Naive B cell (primary cell): ENCODE data around the gene GGA1. TPM values are rescaled to one million over a fixed set of nuclear protein-coding genes. Genes with fewer than 3 reads are reported as not detected.

Experiments
- ATAC-seq, 2 donors: fragments of 150-1000 bp; cut with Tn5 transposase; 2 replicates each; pipeline ENCODE4 v1.10.0; 2021; ENCODE audit warnings: low read depth in 2 of 2, mild to moderate bottlenecking in 2 of 2, moderate library complexity in 2 of 2
- DNase-seq: peaks from one replicate; pipeline ENCODE4 v3.0.0; 2022
- H3K27ac Mint-ChIP-seq, 6 donors: one replicate each; pipeline ENCODE4 v1.8.0; 2020 to 2022; ENCODE audit warnings: mild to moderate bottlenecking in 6 of 6, mixed read lengths in 6 of 6, moderate library complexity in 5 of 6, inconsistent platforms in 2 of 6
- H3K27me3 Mint-ChIP-seq, 3 donors: one replicate each; pipeline ENCODE4 v1.8.0; 2021 to 2022; ENCODE audit warnings: mixed read lengths in 3 of 3, mild to moderate bottlenecking in 1 of 3
- H3K36me3 Mint-ChIP-seq, 2 donors: one replicate each; pipeline ENCODE4 v1.8.0; 2020 to 2022; ENCODE audit warnings: mixed read lengths in 2 of 2, inconsistent platforms in 1 of 2, mild to moderate bottlenecking in 1 of 2
- H3K4me1 Mint-ChIP-seq, 3 donors: one replicate each; pipeline ENCODE4 v1.8.0; 2020 to 2022; ENCODE audit warnings: mixed read lengths in 3 of 3, inconsistent platforms in 1 of 3, mild to moderate bottlenecking in 1 of 3, moderate library complexity in 1 of 3
- H3K4me3 Mint-ChIP-seq, 8 donors: one replicate each; pipeline ENCODE4 v1.8.0; 2020 to 2022; ENCODE audit warnings: mild to moderate bottlenecking in 8 of 8, mixed read lengths in 8 of 8, moderate library complexity in 8 of 8, inconsistent platforms in 2 of 8
- H3K9me3 Mint-ChIP-seq, 7 donors: one replicate each; pipeline ENCODE4 v1.8.0; 2020 to 2022; ENCODE audit warnings: mixed read lengths in 7 of 7, mild to moderate bottlenecking in 5 of 7, inconsistent platforms in 2 of 7, moderate library complexity in 1 of 7
- polyA plus RNA-seq, 6 donors: library from polyadenylated mRNA; unstranded; fragments of 300-500 nt; fragmentation: Illumina TruSeq; gene quantifications; one replicate each; pipeline ENCODE4 v1.2.3, GENCODE V29; 2021; ENCODE audit warnings: low read depth in 6 of 6

GGA1 gene
- polyA plus RNA-seq, 6 donors from 2014 or later = 15.5 to 28.9 (median 24.2) TPM

GRCh38 chr22:37566329-37566837 lies 42.3 kb upstream of the GGA1 start:
- DNase-seq (peak; percentile 64), ATAC-seq (peak; percentile 61 to 69)
- Mint-ChIP-seq H3K27ac (peak overlapping the region in 3 of 6 donors; percentile 45 to 90 (median 88)), H3K27me3 (peaks cover 13 to 30% (median 27%) of the 10 kb centered on the region in 3 donors), H3K4me1 (peaks cover 21 to 43% (median 33%) of the 10 kb centered on the region in 3 donors), H3K9me3 (no peaks in the 10 kb centered on the region), H3K4me3 (peak overlapping the region; percentile 54 to 89 (median 72)), H3K36me3 (no peaks in the 10 kb centered on the region)

- peak overlapping the region; percentile 54 to 89 (median 76) for H3K4me3 Mint-ChIP-seq
- no peaks in the 10 kb centered on the region for H3K9me3 Mint-ChIP-seq
- peak overlapping the region in 4 of 6 donors; percentile 45 to 92 (median 88) for H3K27ac Mint-ChIP-seq
- DNase-seq (peak; percentile 84), ATAC-seq (peak; percentile 81 to 83)
- peaks cover 14 to 37% (median 25%) of the 10 kb centered on the region in 3 donors for H3K4me1 Mint-ChIP-seq
- no peaks in the 10 kb centered on the region for H3K36me3 Mint-ChIP-seq
- peaks cover 7 to 28% (median 19%) of the 10 kb centered on the region in 3 donors for H3K27me3 Mint-ChIP-seq
These were observed 41.5 kb upstream of the GGA1 start for GRCh38 chr22:37566903-37567798.

- Mint-ChIP-seq H3K9me3 (no peaks in the 10 kb centered on the region), H3K4me1 (peaks cover 9 to 32% (median 21%) of the 10 kb centered on the region in 3 donors), H3K27ac (no peak overlapping the region), H3K27me3 (peaks cover 7 to 20% (median 10%) of the 10 kb centered on the region in 3 donors), H3K36me3 (no peaks in the 10 kb centered on the region), H3K4me3 (no peak overlapping the region)
- DNase-seq (no peak), ATAC-seq (no peak)
These were observed 40.6 kb upstream of the GGA1 start for GRCh38 chr22:37568012-37568411.

- peaks cover 9 to 27% (median 21%) of the 10 kb centered on the region in 3 donors for H3K4me1 Mint-ChIP-seq
- no peaks in the 10 kb centered on the region for H3K36me3 Mint-ChIP-seq
- H3K27me3 Mint-ChIP-seq = peaks cover 2 to 15% (median 5%) of the 10 kb centered on the region in 3 donors
- DNase-seq (no peak), ATAC-seq (no peak)
- no peaks in the 10 kb centered on the region for H3K9me3 Mint-ChIP-seq
- no peak overlapping the region for H3K27ac Mint-ChIP-seq
- no peak overlapping the region for H3K4me3 Mint-ChIP-seq
These were observed 40.1 kb upstream of the GGA1 start for GRCh38 chr22:37568448-37569008.

GRCh38 chr22:37569009-37569920 lies 39.4 kb upstream of the GGA1 start:
- H3K9me3 Mint-ChIP-seq = no peaks in the 10 kb centered on the region
- no peaks in the 10 kb centered on the region for H3K36me3 Mint-ChIP-seq
- H3K4me1 Mint-ChIP-seq = peaks cover 9 to 26% (median 21%) of the 10 kb centered on the region in 3 donors
- H3K27me3 Mint-ChIP-seq = peaks cover 0 to 11% (median 0%) of the 10 kb centered on the region in 3 donors
- no peak overlapping the region for H3K4me3 Mint-ChIP-seq
- DNase-seq (no peak), ATAC-seq (no peak)
- H3K27ac Mint-ChIP-seq = peak overlapping the region in 1 of 6 donors; percentile 49

- no peaks in the 10 kb centered on the region for H3K36me3 Mint-ChIP-seq
- H3K27ac Mint-ChIP-seq = peak overlapping the region in 2 of 6 donors; percentile 79 to 81
- H3K9me3 Mint-ChIP-seq = no peaks in the 10 kb centered on the region
- DNase-seq = no peak
- no peak for ATAC-seq
- H3K4me3 Mint-ChIP-seq = no peak overlapping the region
- H3K27me3 Mint-ChIP-seq = peaks cover 0 to 16% (median 4%) of the 10 kb centered on the region in 3 donors
- peaks cover 9 to 26% (median 21%) of the 10 kb centered on the region in 3 donors for H3K4me1 Mint-ChIP-seq
These were observed 38.5 kb upstream of the GGA1 start for GRCh38 chr22:37569921-37570660.

GRCh38 chr22:37570661-37570976 lies 38.0 kb upstream of the GGA1 start:
- H3K27ac Mint-ChIP-seq = peak overlapping the region in 2 of 6 donors; percentile 79 to 81
- no peak for DNase-seq
- no peaks in the 10 kb centered on the region for H3K36me3 Mint-ChIP-seq
- H3K4me3 Mint-ChIP-seq = no peak overlapping the region
- peaks cover 0 to 16% (median 4%) of the 10 kb centered on the region in 3 donors for H3K27me3 Mint-ChIP-seq
- H3K4me1 Mint-ChIP-seq = peaks cover 9 to 22% (median 21%) of the 10 kb centered on the region in 3 donors
- no peaks in the 10 kb centered on the region for H3K9me3 Mint-ChIP-seq
- ATAC-seq = no peak

- DNase-seq (no peak), ATAC-seq (no peak)
- peaks cover 3 to 14% (median 13%) of the 10 kb centered on the region in 3 donors for H3K4me1 Mint-ChIP-seq
- no peaks in the 10 kb centered on the region for H3K36me3 Mint-ChIP-seq
- H3K4me3 Mint-ChIP-seq = no peak overlapping the region
- H3K9me3 Mint-ChIP-seq = no peaks in the 10 kb centered on the region
- no peak overlapping the region for H3K27ac Mint-ChIP-seq
- H3K27me3 Mint-ChIP-seq = peaks cover 0 to 18% (median 4%) of the 10 kb centered on the region in 3 donors
These were observed 37.2 kb upstream of the GGA1 start for GRCh38 chr22:37571258-37571991.

- DNase-seq = no peak
- Mint-ChIP-seq H3K36me3 (no peaks in the 10 kb centered on the region), H3K4me1 (peaks cover 0 to 10% (median 8%) of the 10 kb centered on the region in 3 donors), H3K27ac (no peak overlapping the region), H3K27me3 (peaks cover 0 to 22% (median 4%) of the 10 kb centered on the region in 3 donors), H3K4me3 (no peak overlapping the region), H3K9me3 (no peaks in the 10 kb centered on the region)
- no peak for ATAC-seq
These were observed 36.7 kb upstream of the GGA1 start for GRCh38 chr22:37571992-37572373.

- Mint-ChIP-seq H3K4me3 (no peak overlapping the region), H3K4me1 (peaks cover 7 to 26% (median 7%) of the 10 kb centered on the region in 3 donors), H3K36me3 (no peaks in the 10 kb centered on the region), H3K9me3 (no peaks in the 10 kb centered on the region), H3K27me3 (peaks cover 0 to 21% (median 6%) of the 10 kb centered on the region in 3 donors), H3K27ac (no peak overlapping the region)
- no peak for DNase-seq
- no peak for ATAC-seq
These were observed 33.1 kb upstream of the GGA1 start for GRCh38 chr22:37575490-37576003.

- Mint-ChIP-seq H3K36me3 (no peaks in the 10 kb centered on the region), H3K27ac (peak overlapping the region in 2 of 6 donors; percentile 11 to 15), H3K4me1 (peaks cover 7 to 41% (median 9%) of the 10 kb centered on the region in 3 donors), H3K9me3 (no peaks in the 10 kb centered on the region), H3K27me3 (peaks cover 0 to 20% (median 15%) of the 10 kb centered on the region in 3 donors), H3K4me3 (peak overlapping the region in 1 of 8 donors; percentile 44)
- ATAC-seq = no peak
- DNase-seq = no peak
These were observed 30.6 kb upstream of the GGA1 start for GRCh38 chr22:37578002-37578401.
